ENCODE data around the gene CRYBA1.

DNA sequence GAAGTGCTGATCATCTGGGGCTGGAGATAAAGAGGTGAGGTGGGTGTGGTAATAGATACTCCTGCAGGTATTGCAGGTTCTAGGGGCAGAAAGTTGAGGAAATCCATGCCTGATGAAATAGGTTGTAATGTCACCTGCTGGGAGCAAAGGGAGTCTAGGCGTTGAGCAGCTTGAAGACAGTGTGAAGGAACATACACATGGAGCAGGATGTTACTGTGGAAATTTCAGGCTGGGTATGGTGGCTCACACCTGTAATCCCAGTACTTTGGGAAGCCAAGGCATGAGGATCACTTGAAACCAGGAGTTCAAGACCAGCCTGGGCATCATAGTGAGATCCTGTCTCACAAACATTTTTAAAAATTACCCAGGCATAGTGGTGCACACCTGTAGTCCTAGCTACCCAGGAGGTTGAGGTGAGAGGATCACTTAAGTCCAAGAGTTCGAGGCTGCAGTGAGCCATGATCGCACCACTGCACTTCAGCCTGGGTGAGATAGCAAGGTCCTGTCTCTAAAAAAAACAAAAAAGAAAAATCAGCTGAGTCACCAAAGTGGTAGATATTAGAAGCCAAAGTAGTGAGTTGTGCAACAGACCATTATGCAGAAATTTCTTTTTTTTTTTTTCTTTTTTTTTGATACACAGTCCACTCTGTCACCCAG lies 9.1 kb upstream of the CRYBA1 start:
- TF ChIP-seq, protein P1, sequence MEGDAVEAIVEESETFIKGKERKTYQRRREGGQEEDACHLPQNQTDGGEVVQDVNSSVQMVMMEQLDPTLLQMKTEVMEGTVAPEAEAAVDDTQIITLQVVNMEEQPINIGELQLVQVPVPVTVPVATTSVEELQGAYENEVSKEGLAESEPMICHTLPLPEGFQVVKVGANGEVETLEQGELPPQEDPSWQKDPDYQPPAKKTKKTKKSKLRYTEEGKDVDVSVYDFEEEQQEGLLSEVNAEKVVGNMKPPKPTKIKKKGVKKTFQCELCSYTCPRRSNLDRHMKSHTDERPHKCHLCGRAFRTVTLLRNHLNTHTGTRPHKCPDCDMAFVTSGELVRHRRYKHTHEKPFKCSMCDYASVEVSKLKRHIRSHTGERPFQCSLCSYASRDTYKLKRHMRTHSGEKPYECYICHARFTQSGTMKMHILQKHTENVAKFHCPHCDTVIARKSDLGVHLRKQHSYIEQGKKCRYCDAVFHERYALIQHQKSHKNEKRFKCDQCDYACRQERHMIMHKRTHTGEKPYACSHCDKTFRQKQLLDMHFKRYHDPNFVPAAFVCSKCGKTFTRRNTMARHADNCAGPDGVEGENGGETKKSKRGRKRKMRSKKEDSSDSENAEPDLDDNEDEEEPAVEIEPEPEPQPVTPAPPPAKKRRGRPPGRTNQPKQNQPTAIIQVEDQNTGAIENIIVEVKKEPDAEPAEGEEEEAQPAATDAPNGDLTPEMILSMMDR (IDR thresholded peaks at IDR 0.05; ENCODE audit: low read depth, low read length): no peak
- no peak for TF ChIP-seq EZH2phosphoT487 (IDR thresholded peaks at IDR 0.05; ENCODE audit: low read depth)

Data from OCI-LY3 (cell line).